Upper lobe of left lung (tissue), 4 donors: ENCODE results near the gene TYW1.

Source experiments
- EP300 ChIP-seq, 4 donors: sonication (generic); formaldehyde crosslinking; IDR thresholded peaks; one replicate each; pipeline ENCODE4 v1.5.1; 2017; ENCODE audit warnings: antibody characterized with exemption in 4 of 4, control low read depth in 2 of 4
- POLR2A ChIP-seq, 4 donors: fragments of 450-650 bp; IDR thresholded peaks; one replicate each; pipeline ENCODE4 v1.5.1; 2016 to 2017; ENCODE audit warnings: antibody characterized with exemption in 4 of 4, mild to moderate bottlenecking in 2 of 4
- POLR2AphosphoS5 ChIP-seq, 2 donors: sonication (generic); formaldehyde crosslinking; IDR thresholded peaks; one replicate each; pipeline ENCODE4 v1.5.1; 2017; ENCODE audit warnings: antibody characterized with exemption in 2 of 2
- TF ChIP-seq, protein P1 (sequence below), 6 experiments: fragments of 450-650 bp in 4 of 6; fragments of 200-600 bp in 2 of 6; sonication (generic) in 2 of 6; IDR thresholded peaks; one replicate each; pipeline ENCODE4 v1.5.1; 2016 to 2019; ENCODE audit warnings: antibody characterized with exemption in 6 of 6

- TF ChIP-seq, protein P1, sequence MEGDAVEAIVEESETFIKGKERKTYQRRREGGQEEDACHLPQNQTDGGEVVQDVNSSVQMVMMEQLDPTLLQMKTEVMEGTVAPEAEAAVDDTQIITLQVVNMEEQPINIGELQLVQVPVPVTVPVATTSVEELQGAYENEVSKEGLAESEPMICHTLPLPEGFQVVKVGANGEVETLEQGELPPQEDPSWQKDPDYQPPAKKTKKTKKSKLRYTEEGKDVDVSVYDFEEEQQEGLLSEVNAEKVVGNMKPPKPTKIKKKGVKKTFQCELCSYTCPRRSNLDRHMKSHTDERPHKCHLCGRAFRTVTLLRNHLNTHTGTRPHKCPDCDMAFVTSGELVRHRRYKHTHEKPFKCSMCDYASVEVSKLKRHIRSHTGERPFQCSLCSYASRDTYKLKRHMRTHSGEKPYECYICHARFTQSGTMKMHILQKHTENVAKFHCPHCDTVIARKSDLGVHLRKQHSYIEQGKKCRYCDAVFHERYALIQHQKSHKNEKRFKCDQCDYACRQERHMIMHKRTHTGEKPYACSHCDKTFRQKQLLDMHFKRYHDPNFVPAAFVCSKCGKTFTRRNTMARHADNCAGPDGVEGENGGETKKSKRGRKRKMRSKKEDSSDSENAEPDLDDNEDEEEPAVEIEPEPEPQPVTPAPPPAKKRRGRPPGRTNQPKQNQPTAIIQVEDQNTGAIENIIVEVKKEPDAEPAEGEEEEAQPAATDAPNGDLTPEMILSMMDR (IDR thresholded peaks at IDR 0.05): no peak
- no peak for TF ChIP-seq POLR2A (IDR thresholded peaks at IDR 0.05)
- TF ChIP-seq POLR2AphosphoS5 (IDR thresholded peaks at IDR 0.05): no peak
- no peak for TF ChIP-seq EP300 (IDR thresholded peaks at IDR 0.05)
Observed at GRCh38 chr7:66950311-66950710, 46.3 kb upstream of the TYW1 start.
